DMS114 treated with DMSO at 0.1 percent for 48 hours (cell line): Measurements from ENCODE around the gene LIPH.
"Not testable (repeated sequence)": the region's sequence is repeated elsewhere in the genome, so short reads cannot be mapped to it uniquely, and the experiment has no call there.

Experiments used
- DNase-seq: peaks from one replicate; lab custom pipeline; 2025; ENCODE audit not compliant: unreplicated experiment; lab: John Stamatoyannopoulos, UW

LIPH gene

GRCh38 chr3:185552358-185552877, at the start of gene LIPH:
LIPH (minus strand) TSS chr3:185552588; CDS start chr3:185552471, 117 bp downstream.
- no peak for DNase-seq

DNA sequence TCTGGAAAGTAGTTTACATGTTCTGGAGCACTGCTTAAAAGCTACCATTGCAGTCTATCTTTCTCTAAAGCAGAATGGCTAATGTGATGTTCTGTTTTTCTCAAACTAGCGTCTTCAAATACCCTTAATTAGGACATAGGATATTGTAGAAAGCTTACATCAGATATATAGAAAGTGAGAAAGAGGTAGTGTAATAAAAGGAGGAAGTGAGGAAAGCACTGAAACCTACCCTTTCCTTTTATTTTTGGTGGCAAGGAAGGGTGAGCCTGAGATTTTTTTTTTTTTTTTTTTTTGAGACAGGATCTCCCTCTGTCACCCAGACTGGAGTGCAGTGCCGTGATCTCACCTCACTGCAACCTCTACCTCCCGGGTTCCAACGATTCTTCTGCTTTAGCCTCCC, 43.1 kb upstream of the LIPH start:
- no peak for DNase-seq

DNA sequence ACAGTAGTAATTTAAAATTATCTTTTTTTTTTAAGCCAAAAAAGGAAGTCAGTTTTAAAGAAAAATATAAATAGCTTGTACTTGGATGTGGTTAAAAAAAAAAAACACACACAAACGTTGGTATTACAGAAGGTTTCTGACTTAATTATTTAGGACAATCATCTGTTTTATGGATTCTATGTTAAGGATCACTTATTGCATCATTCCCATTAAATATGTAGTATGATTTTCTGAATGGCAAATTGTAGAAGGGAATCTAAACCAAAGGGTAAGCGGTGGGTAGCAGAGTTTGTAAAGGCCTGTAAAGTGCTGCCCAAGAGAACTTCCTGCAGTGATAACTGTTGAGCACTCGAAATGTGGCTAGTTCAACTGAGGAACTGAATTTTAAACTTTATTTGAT, 41.7 kb upstream of the LIPH start:
- no peak for DNase-seq

- DNase-seq: no peak
These were observed 34.3 kb upstream of the LIPH start for GRCh38 chr3:185586686-185587039.

- DNase-seq: peak; percentile 98
These were observed 33.7 kb upstream of the LIPH start, which contains the start of gene SENP2 for GRCh38 chr3:185585859-185586685. SENP2 (plus strand) TSS chr3:185586295; CDS start chr3:185586414, 119 bp downstream.

DNA sequence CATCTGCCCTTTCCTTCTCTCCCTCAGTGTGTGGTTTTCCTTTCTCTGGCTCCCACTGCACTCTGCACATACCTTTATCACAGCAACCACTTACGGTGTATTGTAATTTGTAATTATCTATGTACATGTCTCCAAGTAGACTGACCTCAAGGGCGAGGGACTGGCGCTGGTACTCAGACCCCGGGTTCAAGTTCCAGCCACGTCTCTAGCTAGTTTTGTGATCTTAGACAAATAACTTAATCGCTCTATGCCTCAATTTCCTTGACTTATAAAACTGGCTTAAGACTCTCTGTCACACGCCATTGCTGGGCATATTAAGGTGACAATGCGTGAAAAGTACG, 33.1 kb upstream of the LIPH start:
- no peak for DNase-seq

DNA sequence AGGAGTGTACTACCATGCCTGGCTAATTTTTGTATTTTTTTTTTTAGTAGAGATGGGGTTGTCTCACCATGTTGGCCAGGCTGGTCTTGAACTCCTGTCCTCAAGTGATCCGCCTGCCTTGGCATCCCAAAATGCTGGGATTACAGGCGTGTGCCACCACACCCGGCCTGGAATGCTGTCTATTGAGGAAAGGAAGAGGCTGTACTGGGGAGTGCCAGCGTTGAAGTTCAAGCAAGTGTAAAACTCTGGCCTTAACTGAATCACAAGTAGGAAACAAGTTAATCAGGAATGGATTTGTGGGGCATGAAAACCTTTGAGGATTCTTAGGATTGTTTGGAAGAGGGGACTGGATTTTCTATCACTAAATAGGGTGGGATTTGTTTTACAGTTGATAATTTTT, 32.3 kb upstream of the LIPH start:
- no peak for DNase-seq

DNA sequence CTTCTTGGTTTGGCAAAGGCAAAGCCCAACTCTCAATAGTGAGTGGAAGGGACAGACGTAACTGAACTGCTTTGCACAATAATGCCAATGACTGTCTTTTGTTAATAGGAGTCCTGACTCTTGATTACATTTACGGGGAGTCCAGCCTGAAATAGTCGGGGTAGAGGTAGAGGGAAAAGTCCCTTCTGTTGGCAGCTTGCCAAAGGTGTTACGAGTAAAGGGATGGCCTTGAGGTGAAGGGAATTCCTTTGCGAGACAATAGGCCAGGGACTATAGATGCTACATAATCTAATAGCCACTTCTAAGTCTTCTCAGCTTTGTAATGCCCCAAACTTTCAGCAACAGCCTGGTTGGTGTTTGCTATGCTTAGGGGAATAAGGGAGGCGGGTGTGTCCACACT, 31.5 kb upstream of the LIPH start:
- no peak for DNase-seq

GRCh38 chr3:185582871-185583270, 30.5 kb upstream of the LIPH start:
- DNase-seq: no peak

- DNase-seq: no peak
These were observed 29.8 kb upstream of the LIPH start for GRCh38 chr3:185582236-185582635.

- peak; percentile 24 for DNase-seq
These were observed 22.9 kb upstream of the LIPH start for GRCh38 chr3:185575108-185575869.

DNA sequence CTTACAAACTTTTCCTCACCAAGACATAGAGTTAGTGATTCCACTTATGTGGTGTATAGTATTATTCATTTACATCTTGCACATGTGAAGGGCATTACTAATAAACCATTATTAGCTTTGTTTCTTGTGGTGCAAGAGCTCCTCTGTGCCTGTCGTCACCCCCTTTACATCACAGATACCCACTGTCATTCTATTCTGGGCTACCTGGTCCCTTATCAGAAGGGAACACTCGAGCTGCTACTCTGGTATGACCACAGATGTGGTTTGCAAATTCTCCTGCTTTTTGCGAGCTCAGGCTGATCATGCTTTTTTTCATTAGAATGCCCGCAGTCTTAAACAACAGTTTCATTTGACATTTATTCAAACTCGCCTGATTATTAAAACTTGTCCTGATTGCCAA, 19.8 kb upstream of the LIPH start:
- no peak for DNase-seq

GRCh38 chr3:185561958-185562357, 9.6 kb upstream of the LIPH start:
- no peak for DNase-seq

GRCh38 chr3:185561374-185561943, 9.1 kb upstream of the LIPH start:
- no peak for DNase-seq

GRCh38 chr3:185560676-185561075, 8.3 kb upstream of the LIPH start:
- no peak for DNase-seq

- DNase-seq: no peak
These were observed 7.3 kb upstream of the LIPH start for GRCh38 chr3:185559706-185560090.

DNA sequence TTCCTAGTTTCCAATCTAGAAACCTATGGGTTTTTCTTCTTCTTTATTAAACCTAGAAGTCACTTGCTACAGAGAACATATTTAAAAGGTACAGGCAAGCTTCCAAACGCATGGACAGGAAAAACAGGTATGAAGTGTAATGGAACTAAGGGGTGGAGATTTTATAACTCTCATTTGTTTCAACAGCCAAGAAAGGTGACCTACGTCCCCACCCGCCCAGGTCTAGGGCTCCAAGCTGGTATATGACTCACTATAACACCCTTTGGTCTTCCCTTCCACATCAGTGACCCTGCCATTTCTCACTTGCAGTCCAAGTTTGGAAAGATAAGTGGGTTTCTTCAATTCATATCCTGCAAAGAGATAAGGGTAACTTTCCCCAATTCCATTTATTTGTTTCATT, 6.0 kb upstream of the LIPH start:
- DNase-seq: no peak

DNA sequence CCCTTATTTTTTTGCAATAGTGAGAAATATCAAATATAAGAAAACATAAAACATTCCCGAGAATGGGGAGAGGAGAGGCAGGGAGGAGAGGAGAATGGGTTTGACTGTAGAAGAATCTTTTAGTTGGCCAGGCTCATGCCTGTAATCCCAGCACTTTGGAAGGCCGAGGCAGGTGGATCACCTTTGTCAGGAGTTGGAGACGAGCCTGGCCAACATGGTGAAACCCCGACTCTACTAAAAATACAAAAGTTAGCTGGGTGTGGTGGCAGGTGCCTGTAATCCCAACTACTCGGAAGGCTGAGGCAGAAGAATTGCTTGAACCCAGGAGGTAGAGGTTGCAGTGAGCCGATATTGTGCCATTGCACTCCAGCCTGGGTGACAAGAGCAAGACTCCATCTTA, 4.3 kb upstream of the LIPH start:
- DNase-seq: not testable (repeated sequence)

GRCh38 chr3:185555860-185556347, 3.5 kb upstream of the LIPH start:
- no peak for DNase-seq

DNA sequence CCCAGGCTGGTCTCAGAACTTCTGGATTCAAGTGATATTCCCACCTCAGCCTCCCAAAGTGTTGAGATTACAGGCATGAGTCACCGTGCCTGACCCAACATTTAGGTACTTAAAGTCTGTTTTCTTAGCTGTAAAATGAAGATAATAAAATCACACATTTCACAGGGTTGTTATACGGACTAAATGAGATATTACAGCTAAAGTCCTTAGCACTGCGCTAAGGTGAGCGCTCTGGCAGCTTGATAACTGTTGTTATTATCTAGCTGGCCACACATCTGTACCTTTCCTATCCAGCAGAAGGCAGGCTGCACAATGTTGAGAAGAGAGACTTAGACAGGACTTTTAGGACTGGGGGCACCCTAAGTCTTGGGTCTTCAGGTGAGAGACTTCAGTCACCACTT, 2.7 kb upstream of the LIPH start:
- no peak for DNase-seq

GRCh38 chr3:185549651-185550111, 2.7 kb downstream of the LIPH start:
- DNase-seq: no peak

- no peak for DNase-seq
These were observed 3.3 kb downstream of the LIPH start for GRCh38 chr3:185549122-185549521.
